ENCODE data around the gene TEKT3. TPM values are rescaled to one million over a fixed set of nuclear protein-coding genes. Genes with fewer than 3 reads are reported as not detected.
A peak's percentile ranks its signal among the peaks of the same experiment; 100 is the strongest.

Gene TEKT3
- total and polyA plus RNA-seq, 11 donors = 0.06 to 1.0 (median 0.50) TPM; not detected in 3

DNA sequence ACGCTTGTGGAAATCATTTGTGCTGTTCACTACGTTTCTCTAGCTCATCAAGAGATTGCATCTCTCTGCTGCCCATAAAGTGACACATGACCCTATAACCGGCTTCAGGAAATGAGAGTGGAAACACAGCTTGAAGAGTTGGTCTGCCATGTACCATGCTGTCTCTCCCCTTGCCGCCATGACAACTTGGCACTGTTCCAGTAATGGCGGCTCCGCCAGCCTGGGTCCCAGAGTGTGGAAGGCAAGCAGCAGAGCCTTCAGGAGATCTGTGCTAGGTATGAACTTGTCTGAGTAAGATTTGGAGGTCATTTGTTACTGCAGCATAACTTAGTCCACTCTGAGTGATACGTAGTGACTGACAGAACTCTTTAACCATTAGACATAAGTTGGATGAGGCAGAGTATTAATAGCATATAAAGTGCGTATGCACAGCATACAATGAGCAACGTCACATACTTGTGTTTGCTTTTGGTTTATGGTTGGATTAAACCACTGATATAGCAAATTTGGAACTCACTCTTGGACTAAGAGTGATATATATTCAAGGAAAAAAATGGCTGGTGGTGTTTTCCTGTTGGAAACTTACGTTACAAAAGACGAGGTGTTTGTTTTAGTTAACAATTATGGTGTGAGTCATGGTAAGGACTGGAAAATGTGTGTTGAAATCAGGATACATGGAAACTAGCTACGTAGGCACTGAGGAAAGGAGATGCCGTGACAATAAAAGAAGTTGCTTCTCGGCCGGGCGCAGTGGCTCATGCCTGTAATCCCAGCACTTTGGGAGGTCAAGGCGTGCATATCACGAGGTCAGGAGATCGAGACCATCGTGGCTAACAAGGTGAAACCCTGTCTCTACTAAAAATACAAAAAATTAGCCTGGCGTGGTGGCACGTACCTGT is 51.9 kb downstream of the TEKT3 start:
- ATAC-seq (no peak), DNase-seq (no peak)
- no peaks in the 10 kb centered on the region for H3K9me3 ChIP-seq
- H3K4me3 ChIP-seq = no peak overlapping the region
- 81 to 85% (median 82%) methylated on average over 22 of the region's 22 CpGs for WGBS, 4 donors
- peaks cover 0 to 4% (median 0%) of the 10 kb centered on the region in 9 donors for H3K27me3 ChIP-seq
- H3K4me1 ChIP-seq = peaks cover 0 to 34% (median 10%) of the 10 kb centered on the region in 12 donors
- no peak for TF ChIP-seq POLR2A (IDR thresholded peaks at IDR 0.05)
- no peak for TF ChIP-seq CTCF (IDR thresholded peaks at IDR 0.05)
- H3K27ac ChIP-seq = peak overlapping the region in 1 of 12 donors; percentile 4
- no peaks in the 10 kb centered on the region for H3K36me3 ChIP-seq
- intact Hi-C loops (cut with DNase I) = no loop called here

DNA sequence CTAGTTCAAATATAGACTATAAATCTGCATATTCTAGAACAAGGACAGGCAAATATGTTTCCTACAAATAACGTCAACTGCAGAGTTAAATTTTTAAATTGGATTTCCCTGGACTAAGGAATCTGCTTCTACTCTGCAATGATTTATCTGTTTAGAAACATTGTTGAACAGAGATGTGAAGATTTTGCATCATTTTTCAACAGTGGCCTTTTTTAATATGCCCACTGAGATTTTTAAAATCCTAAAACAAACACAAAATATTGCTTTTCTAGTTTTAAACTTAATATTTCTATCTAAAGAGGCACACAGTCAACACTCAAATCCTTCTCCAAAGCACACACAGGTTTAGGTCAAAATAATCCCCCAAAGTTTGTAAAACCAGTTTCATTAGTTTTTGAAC is 52.5 kb downstream of the TEKT3 start:
- ATAC-seq = no peak
- Histone ChIP-seq H3K27me3 (peaks cover 0 to 4% (median 0%) of the 10 kb centered on the region in 9 donors), H3K9me3 (no peaks in the 10 kb centered on the region), H3K4me3 (no peak overlapping the region), H3K36me3 (no peaks in the 10 kb centered on the region), H3K4me1 (peaks cover 0 to 32% (median 10%) of the 10 kb centered on the region in 12 donors), H3K27ac (peak overlapping the region in 1 of 12 donors; percentile 4)
- no peak for DNase-seq
- no peak for TF ChIP-seq POLR2A (IDR thresholded peaks at IDR 0.05)
- no peak for TF ChIP-seq CTCF (IDR thresholded peaks at IDR 0.05)
- WGBS, 4 donors = 64 to 83% (median 74%) methylated on average over 1 of the region's 1 CpG
- intact Hi-C loops (cut with DNase I) = no loop called here

GRCh38 chr17:15287538-15288267 is 53.7 kb downstream of the TEKT3 start:
- Histone ChIP-seq H3K4me1 (peaks cover 0 to 29% (median 9%) of the 10 kb centered on the region in 12 donors), H3K9me3 (peaks cover 0 to 3% (median 0%) of the 10 kb centered on the region in 12 donors), H3K27ac (peak overlapping the region in 4 of 12 donors; percentile 19 to 39 (median 24)), H3K27me3 (no peaks in the 10 kb centered on the region), H3K36me3 (no peaks in the 10 kb centered on the region), H3K4me3 (no peak overlapping the region)
- no peak for TF ChIP-seq POLR2A (IDR thresholded peaks at IDR 0.05)
- no peak for TF ChIP-seq CTCF (IDR thresholded peaks at IDR 0.05)
- DNase-seq (peak in 1 of 5 donors; percentile 45), ATAC-seq (no peak)
- WGBS, 4 donors = 30 to 47% (median 40%) methylated on average over 4 of the region's 4 CpGs
- intact Hi-C loops (cut with DNase I) = no loop called here

GRCh38 chr17:15285466-15285865 is 55.9 kb downstream of the TEKT3 start:
- peaks cover 0 to 6% (median 0%) of the 10 kb centered on the region in 12 donors for H3K9me3 ChIP-seq
- DNase-seq (no peak), ATAC-seq (no peak)
- 78 to 85% (median 80%) methylated on average over 6 of the region's 6 CpGs for WGBS, 4 donors
- peaks cover 0 to 22% (median 8%) of the 10 kb centered on the region in 12 donors for H3K4me1 ChIP-seq
- TF ChIP-seq POLR2A (IDR thresholded peaks at IDR 0.05) (no peak), CTCF (IDR thresholded peaks at IDR 0.05) (no peak)
- H3K27ac ChIP-seq = no peak overlapping the region
- H3K36me3 ChIP-seq = no peaks in the 10 kb centered on the region
- intact Hi-C loops (cut with DNase I) = no loop called here
- no peak overlapping the region for H3K4me3 ChIP-seq
- H3K27me3 ChIP-seq = no peaks in the 10 kb centered on the region

Measured in heart left ventricle (tissue), 16 donors.